GM19438 (cell line): Measurements from ENCODE around the gene STAG1.
"Not testable (repeated sequence)": the region's sequence is repeated elsewhere in the genome, so short reads cannot be mapped to it uniquely, and the experiment has no call there.

Experiments used
- ATAC-seq: cut with Tn5 transposase; IDR thresholded peaks from one replicate; pipeline ENCODE4 v1.9.1; 2021; ENCODE audit warnings: low read depth; ENCODE audit not compliant: unreplicated experiment

Gene STAG1

DNA sequence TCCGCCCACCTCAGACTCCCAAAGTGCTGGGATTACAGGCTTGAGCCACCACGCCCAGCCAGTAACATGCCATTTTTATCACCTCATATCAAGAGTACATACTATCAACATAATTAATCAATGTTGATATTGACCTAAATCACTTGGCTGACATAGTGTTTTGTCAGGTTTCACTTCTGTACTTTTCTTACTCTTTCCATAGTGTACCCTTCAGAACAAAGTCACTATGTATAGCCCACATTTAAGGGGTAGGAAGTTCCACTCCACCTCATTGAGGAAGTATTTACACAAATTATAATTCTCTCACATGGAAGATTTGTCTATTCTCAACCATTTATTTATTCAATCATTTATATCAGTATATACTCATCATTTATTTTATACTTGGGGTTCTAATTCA lies 145.2 kb downstream of the STAG1 start:
- ATAC-seq: no peak

DNA sequence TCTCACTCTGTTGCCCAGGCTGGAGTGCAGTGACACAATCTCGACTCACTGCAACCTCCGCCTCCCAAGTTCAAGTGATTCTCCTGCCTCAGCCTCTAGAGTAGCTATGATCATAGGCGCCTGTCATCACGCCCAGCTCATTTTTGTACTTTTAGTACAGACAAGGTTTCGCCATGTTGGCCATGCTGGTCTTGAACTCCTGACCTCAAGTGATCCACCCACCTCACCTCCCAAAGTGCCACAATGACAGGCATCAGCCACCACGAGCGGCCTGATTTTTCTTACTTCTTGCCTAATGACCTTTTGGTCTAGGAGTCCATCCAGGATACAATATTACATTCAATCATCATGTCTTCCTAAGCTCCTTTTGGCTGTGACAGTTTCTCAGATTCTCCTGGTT lies 146.0 kb downstream of the STAG1 start:
- ATAC-seq: not testable (repeated sequence)

DNA sequence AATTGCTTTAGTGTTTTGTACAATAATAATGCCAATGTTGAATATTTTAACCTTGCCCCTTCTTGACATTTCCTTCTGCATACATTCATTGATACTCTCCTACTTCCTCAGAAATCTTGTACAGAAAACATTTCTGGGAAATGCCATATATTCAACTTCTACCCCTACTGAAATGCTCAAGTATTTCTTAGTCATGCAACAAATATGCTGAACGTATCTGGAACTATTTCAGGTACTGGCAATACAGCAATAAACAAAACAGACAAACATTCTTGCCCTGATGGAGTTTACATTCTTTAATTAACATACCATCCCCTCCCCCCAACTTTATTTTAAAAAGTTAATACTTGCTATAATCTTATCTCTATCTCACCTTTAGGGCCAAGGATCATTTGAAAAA lies 147.2 kb downstream of the STAG1 start:
- ATAC-seq: no peak

DNA sequence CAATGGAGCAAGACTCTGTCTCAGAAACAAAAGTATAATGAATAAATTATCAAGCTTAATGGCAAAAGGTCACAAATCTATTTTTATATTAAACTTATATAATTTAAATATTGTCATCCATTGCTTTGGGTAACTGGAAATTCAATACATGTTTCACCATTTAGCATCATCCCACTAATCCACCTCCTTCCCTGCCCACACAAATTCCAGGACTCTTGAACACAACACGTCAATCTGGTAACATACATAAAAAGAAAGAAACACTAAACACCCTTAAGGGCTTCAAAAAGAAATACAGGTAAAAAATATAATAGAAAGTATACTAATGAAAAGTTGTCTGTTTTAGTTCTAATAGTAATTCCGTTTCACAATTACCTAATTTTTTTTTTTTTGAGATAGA lies 149.4 kb downstream of the STAG1 start:
- ATAC-seq: no peak

DNA sequence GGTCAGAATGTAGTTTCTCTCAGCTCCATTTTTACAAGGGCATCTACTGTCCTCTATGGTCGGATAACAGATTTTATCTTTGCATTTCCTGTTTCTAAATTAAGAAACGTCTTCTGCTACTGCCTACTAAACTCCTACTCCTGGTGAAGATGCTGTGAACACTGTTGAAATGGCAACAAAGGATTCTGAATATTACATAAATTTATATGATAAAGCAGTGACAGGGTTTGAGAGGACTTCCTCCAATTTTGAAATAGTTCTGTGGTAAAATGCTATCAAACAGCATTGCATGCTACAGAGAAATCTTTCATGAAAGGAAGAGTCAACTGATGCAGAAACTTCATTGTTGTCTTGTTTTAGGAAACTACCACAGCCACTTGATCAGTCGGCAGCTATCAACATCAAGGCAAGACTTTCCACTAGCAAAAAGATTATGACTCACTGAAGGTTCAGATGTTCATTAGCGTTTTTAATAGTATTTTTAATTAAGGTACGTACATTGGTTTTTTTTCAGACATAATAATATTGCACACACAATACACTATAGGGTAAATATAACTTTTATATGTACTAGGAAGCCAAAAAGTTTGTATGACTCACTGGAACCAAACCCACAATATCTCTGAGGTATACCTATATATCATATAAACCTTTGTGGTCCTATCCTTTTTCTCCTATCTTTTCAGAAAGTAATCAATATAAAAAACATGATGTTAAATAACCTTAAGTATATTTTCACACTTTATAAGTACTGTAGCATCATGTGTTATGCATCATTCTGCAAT lies 156.1 kb downstream of the STAG1 start:
- no peak for ATAC-seq

DNA sequence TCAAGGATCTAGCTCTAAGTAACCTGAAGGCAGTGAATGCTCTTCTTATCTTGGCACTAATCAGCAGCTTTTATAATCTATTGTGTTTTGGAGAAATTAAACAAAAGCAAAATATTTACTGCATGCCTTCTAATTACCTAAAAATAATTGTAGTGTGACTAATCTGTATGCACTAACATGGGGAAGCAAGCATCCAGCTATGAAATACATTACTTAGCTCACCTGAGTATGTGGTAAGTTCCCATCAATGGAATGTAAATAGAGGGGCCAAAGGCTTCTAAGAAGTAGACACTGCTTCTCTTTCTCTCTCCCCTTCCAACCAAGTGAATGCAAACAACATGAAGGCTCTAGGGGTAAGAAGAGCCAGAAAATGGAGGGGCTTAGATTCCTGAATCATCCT lies 165.6 kb downstream of the STAG1 start:
- no peak for ATAC-seq

DNA sequence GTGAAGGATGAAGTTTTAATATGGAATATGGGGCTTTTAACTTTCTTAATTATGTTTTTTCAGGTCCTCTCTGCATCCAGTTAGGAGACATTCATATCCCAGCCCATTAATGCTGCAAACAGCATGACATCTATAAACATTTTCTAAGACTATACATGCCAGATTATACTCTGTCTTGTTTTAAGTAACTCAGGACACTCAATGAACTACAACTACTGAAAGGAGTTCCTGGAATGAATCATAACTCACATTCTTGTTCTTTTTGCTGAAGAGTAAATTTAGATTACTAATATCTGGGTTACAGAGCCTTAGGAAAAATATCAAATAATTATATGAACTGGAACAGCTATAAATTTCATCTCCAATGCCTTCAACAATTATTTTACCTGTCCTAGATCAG lies 167.4 kb downstream of the STAG1 start:
- ATAC-seq: no peak

DNA sequence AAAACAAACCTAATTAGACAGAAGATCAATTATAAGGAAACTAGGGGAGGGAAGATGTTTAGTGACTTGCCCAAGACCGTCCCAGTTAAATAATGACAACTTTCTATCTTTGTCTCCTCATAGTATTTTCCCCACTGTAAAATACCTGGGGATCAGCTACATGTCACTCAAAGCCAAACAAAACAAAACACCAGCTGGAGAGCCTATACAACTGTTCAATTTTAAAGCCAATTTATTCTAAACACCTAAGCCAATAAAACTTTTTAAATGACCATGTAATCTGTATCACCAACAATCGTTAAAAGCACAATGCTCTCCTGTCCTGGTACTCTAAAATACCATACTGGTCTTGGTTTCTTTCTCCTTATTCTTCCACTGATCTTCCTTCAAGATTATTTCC lies 168.4 kb downstream of the STAG1 start:
- ATAC-seq: no peak

DNA sequence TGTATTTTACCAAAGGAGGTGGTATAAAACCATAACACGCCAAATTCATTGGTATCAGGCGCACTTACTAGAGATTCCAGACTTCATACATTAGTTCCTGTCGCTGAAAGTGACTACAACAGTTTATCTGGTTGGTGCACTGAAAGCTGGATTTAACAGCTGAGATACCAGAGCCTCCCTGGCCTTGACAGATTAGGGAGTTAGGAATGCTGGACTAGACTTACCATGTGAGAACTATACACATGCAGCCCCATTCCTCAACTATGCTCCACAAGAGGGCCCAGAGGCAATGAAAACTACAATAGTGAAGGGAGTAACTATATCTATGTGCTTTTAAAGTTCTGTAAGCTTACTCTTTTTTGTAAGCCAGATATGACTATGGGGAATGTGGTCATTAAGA lies 174.4 kb downstream of the STAG1 start:
- ATAC-seq: no peak

DNA sequence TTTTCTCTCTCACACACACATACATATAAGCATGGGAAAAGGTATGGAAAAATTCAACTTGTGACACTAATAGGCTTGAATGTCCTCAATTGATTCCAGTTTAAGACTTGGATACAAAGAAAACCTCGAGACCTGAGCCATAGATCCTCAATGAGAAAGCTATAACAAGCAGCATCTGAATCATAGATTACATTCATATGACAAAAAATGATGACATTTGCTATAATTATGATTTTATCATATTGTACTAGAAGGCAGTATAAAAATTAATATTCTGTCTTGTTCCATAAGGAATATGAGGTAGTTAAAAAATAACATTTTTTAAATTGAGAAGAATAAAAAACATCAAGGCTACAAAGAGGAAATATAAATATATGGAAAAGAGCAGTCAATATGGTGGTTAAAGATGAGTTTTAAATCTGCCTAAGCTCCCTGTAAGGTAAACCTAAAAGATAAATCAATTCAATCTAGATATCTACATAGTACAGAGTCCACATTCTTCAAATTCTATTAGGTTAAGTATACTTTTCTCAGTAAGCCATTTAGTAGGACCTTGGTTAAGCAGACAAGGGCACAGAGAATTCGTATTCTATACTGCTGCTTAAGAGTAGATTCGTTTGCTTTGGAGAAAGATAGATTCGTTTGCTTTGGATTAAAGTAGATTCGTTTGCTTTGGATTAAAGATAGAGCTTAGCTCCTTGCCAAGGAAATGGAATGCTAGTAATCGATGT lies 175.7 kb downstream of the STAG1 start:
- ATAC-seq: no peak

DNA sequence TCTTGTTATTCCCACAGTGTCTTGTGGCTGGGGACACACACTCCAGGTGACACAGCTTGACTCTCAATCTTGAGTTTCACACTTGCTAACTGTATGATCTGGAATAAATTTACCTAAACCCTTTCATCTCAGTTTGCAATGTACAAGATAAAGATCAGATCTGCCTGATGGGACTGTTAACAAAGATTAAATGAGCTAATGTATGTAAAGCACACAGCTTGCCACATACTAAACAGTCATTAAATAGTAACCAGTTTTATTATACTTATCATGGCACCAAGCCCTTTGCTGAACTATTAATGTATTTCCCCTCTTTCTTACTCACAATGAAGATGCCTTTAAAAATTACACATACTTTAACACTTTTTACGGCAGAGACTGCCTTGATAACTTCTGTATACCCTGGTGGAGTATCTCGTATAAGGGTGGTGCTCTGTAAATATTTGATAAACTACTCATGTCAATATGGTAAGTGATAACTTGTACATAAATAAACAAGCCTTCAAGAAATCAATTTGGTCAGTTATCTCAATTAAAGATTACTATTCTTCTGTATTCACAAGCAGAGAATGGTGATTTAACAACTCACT lies 184.5 kb downstream of the STAG1 start:
- ATAC-seq: no peak

DNA sequence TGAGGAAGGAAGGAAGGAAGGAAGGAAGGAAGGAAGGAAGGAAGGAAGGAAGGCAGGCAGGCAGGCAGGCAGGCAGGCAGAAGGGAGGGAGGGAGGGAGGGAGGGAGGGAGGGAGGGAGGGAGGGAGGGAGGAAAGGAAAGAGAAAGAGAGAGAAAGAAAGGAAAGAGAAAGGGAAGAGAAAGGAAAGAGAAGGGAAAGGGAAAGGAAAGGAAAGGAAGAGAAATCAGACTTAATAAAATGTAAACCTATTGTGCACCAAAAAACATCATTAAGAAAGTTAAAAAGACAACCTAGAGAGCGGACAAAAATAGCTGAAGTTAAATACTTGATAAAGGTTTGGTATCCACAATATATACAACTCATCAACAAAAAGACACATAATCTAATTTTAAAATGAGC lies 187.2 kb downstream of the STAG1 start:
- not testable (repeated sequence) for ATAC-seq

DNA sequence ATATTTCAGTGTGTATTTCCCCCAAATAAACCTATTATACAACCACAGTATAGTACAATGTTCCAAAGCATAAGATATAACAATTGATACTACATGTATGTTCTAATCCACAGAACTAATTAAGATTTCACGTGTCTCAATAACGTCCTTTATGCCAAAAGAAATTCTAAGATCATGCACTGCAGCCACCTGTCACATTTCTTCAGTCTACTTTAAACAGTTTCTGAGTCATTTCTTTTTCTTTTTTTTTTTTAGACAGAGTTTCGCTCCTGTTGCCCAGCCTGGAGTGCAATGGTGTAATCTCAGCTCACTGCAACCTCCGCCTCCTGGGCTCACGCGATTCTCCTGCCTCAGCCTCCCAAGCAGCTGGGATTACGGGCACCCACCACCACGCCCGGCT lies 190.2 kb downstream of the STAG1 start:
- no peak for ATAC-seq

DNA sequence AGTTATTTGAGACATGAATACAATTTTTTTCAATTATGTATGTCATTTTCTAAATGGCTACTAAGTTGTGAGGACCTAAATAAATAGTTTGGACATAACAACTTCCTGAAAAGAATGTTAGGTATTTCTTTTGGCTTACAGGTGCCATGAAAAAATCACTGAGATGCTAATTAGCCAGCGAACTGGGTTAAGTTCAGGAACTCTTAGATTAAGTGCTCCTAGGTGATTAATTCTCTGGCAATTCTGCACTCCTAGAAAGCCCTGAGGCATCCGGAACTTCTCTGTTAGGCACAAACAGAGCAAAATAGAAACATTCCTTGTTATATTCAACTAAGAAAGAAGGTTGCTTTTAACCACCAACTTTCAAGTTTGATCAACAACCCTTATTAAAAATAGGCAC lies 192.3 kb downstream of the STAG1 start:
- ATAC-seq: no peak

DNA sequence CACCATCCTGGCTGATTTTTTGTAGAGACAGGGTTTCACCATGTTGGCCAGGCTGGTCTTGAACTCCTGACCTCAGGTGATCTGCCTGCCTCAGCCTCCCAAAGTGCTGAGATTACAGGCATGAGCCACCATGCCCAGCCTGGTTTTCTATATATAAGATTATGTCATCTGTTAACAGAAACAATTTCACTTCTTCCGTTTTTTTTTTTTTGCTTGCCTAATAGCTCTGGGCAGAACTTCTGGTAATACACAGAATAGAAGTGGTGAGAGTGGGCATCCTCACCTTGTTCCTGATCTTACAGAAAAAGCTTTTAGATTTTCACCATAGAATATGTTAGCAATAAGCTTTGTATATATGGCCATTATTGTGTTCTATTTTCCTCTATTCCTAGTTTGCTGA lies 202.7 kb downstream of the STAG1 start:
- ATAC-seq: not testable (repeated sequence)

DNA sequence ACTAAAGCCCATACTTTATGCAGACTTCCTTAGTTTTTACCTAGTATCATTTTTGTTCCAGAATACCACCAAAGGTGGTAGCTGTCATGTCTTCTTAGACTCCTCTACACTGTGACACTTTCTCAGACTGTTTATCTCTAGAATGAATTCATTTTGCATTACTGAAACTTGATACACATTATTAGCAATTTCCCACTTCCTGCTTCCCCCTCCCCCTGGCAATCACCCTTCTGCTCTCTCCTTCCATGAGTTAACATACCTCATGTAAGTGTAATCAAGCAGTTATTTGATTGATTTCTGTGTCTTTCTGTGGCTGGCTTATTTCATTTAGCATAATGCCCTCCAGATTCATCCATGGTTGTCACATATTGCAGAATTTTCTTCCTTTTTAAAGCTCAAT lies 204.9 kb downstream of the STAG1 start:
- no peak for ATAC-seq

DNA sequence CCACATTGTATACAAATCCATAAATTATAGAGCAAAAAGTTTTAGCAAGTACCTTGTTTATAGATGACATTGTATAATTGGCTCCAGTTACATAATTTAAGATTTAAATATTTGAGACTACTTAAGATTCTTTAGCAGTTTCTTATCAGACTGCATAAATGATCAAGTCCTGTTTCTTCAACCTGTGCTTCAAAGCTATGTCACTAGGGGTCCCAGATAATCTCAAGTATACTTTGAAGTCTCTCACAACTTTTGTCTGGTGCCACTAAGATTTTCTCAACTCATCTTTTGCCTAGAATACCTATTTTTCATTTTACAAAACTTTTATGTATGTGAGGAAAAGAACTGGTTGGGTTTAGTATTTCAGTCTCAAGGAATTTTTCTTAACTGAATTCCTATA lies 205.5 kb downstream of the STAG1 start:
- ATAC-seq: no peak

DNA sequence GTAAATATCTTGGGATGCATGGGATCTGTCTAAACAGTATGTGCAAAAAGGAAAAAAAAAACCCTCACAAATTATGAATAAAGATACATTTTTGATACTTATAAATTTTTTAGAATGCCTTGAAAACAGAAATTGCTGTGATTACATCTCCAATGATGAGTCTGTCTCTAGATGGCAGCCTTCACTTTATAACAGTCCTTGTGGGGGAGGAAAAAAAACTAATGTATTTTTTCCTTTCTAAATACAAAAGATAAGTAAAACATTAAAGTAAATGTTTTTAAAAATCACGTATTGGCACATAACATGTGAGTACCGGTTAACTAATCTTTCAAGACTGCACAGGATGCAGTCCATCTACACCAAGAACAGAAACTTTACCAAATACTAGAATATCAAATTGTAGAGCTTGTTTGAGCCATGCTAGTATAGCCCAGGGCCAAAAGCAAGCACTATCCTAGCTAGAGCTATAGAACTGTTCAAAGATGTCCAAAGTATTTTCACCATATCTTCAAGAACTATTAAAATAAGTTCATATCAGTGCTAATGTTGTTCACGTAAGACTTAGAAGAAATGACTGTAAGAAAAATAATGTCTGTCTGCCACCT lies 206.4 kb downstream of the STAG1 start:
- no peak for ATAC-seq

DNA sequence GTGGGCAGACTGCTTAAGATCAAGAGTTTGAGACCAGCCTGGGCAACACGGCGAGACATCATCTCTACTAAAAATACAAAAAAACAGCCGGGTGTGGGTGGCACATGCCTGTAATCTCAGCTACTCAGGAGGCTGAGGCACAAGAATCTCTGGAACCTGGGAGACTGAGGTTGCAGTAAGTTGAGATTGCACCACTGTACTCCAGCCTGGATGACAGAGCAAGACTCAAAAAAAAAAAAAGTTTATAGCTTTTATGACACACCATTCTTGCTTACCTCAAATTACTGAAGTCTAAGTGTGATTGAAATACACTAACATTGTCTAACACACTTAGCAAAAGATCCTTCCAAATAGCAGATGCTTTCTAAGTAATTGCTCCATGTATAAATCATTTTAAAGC lies 207.6 kb downstream of the STAG1 start:
- no peak for ATAC-seq

DNA sequence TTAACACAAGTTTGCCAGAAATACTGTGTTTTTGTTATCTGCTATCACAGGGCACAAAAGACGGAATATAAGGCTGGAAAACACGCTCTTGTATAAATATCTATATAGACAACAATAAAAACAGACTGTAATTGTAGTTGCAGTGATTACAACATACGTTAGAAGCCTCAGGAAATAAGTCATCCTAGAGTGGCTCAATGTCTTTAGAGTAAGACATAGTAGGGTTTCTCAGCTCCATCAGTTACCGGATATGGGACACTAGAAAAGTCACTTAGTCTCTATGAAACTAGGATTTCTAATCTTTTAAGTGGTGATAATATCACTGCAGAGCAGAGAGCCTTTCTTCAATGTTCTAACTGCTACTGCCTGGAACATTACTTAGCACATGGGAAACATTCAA lies 208.8 kb downstream of the STAG1 start:
- no peak for ATAC-seq

DNA sequence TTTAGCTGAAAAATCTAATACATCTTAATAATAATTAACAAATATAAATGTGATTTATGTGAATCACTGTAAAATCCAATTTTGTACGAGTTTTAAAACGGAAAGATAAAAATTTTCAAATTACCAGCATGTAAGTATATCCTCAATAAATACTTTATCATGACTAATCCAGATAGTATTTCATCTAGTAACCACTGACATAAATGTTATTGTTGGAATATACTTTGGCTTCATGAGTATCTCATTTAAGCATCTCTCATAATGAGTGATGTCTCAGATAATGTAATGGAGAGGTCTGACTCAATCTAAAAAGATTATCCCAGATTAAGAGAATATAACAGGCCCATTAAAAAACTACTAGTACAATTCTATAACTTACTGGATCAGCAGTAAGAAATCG lies 216.3 kb downstream of the STAG1 start:
- ATAC-seq: no peak
